ENCODE results near the gene HOOK1. TPM values are rescaled to one million over a fixed set of nuclear protein-coding genes. Genes with fewer than 3 reads are reported as not detected.
A peak's percentile ranks its signal among the peaks of the same experiment; 100 is the strongest.

The HOOK1 gene
- total RNA-seq, 6 experiments from 2014 or later = 15.2 to 30.6 (median 26.7) TPM

- intact Hi-C loops (cut with DNase I) = no loop called here
- H3K27ac ChIP-seq = peak overlapping the region in 1 of 3 donors; percentile 81
- 27% methylated on average over 3 of the region's 3 CpGs for WGBS (ENCODE audit: insufficient coverage, low coverage, low lambda C conversion rate, missing lambda C conversion rate)
- ATAC-seq (peak in 1 of 4 donors; percentile 29), DNase-seq (no peak)
- peak overlapping the region; percentile 64 to 73 (median 66) for H3K4me3 ChIP-seq
- TF ChIP-seq CTCF (IDR thresholded peaks at IDR 0.05) (no peak), POLR2A (IDR thresholded peaks at IDR 0.05) (no peak)
- H3K36me3 ChIP-seq = no peaks in the 10 kb centered on the region
- H3K27me3 ChIP-seq = no peaks in the 10 kb centered on the region
- H3K9me3 ChIP-seq = no peaks in the 10 kb centered on the region
- H3K4me1 ChIP-seq = peaks cover 0 to 27% (median 3%) of the 10 kb centered on the region in 4 donors
These were observed 1.1 kb downstream of the HOOK1 start for GRCh38 chr1:59815892-59816291.

- peak overlapping the region; percentile 64 to 73 (median 66) for H3K4me3 ChIP-seq
- intact Hi-C loops (cut with DNase I) = no loop called here
These were observed 1.6 kb downstream of the HOOK1 start for GRCh38 chr1:59816318-59816878.

GRCh38 chr1:59819566-59820438 lies 5.1 kb downstream of the HOOK1 start:
- no peaks in the 10 kb centered on the region for H3K36me3 ChIP-seq
- H3K27me3 ChIP-seq = no peaks in the 10 kb centered on the region
- TF ChIP-seq POLR2A (IDR thresholded peaks at IDR 0.05) (no peak), CTCF (IDR thresholded peaks at IDR 0.05) (no peak)
- H3K27ac ChIP-seq = peak overlapping the region; percentile 39 to 72 (median 45)
- peaks cover 0 to 27% (median 3%) of the 10 kb centered on the region in 4 donors for H3K4me1 ChIP-seq
- intact Hi-C loops (cut with DNase I) = no loop called here
- no peak for DNase-seq
- H3K4me3 ChIP-seq = no peak overlapping the region
- peak; percentile 34 to 47 (median 42) for ATAC-seq
- H3K9me3 ChIP-seq = no peaks in the 10 kb centered on the region

More at GRCh38 chr1:59816318-59816878, 1.6 kb downstream of the HOOK1 start:
- H3K27me3 ChIP-seq = no peaks in the 10 kb centered on the region
- no peak overlapping the region for H3K27ac ChIP-seq
- no peak for TF ChIP-seq POLR2A (IDR thresholded peaks at IDR 0.05)
- TF ChIP-seq CTCF (IDR thresholded peaks at IDR 0.05) = no peak
- peaks cover 0 to 27% (median 3%) of the 10 kb centered on the region in 4 donors for H3K4me1 ChIP-seq
- DNase-seq (no peak), ATAC-seq (no peak)
- WGBS (ENCODE audit: insufficient coverage, low coverage, low lambda C conversion rate, missing lambda C conversion rate) = 29% methylated on average over 5 of the region's 5 CpGs
- H3K9me3 ChIP-seq = no peaks in the 10 kb centered on the region
- no peaks in the 10 kb centered on the region for H3K36me3 ChIP-seq

GRCh38 chr1:59827055-59827643 lies 12.4 kb downstream of the HOOK1 start:
- no peaks in the 10 kb centered on the region for H3K4me1 ChIP-seq
- H3K27me3 ChIP-seq = no peaks in the 10 kb centered on the region
- H3K36me3 ChIP-seq = peaks cover 0 to 4% (median 0%) of the 10 kb centered on the region in 4 donors
- no peak overlapping the region for H3K4me3 ChIP-seq
- no peak for DNase-seq
- intact Hi-C loops (cut with DNase I) = no loop called here
- no peak for TF ChIP-seq POLR2A (IDR thresholded peaks at IDR 0.05)
- no peak for TF ChIP-seq CTCF (IDR thresholded peaks at IDR 0.05)
- no peaks in the 10 kb centered on the region for H3K9me3 ChIP-seq
- H3K27ac ChIP-seq = no peak overlapping the region
- no peak for ATAC-seq
- 85% methylated on average over 4 of the region's 4 CpGs for WGBS (ENCODE audit: insufficient coverage, low coverage, low lambda C conversion rate, missing lambda C conversion rate)

All from right lobe of liver (tissue), 6 donors.